HG03159 (cell line): ENCODE data around the gene EDA.

Experiments used
- ATAC-seq: cut with Tn5 transposase; IDR thresholded peaks from one replicate; pipeline ENCODE4 v1.9.1; 2021; ENCODE audit warnings: mild to moderate bottlenecking, moderate library complexity; ENCODE audit not compliant: unreplicated experiment

Gene EDA

DNA sequence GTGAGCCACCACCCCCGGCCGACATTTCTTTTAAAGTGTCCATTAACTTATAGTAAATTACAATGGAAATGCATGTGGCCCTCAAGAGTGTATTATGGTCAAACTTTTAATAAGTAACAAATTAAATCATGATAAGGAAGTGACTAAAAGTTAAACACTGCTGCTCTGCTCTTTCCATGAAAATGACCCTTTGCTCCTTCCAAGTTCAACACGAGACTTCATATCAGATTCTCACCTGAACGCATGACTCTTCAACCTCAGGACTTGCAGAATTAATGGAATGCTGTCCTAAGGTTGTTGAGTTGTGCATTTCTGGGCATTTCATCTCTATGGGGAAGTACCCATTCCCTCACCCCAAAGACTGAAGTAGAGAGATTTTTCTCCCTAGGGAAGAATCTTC is 406.7 kb downstream of the EDA start:
- ATAC-seq, result no peak

DNA sequence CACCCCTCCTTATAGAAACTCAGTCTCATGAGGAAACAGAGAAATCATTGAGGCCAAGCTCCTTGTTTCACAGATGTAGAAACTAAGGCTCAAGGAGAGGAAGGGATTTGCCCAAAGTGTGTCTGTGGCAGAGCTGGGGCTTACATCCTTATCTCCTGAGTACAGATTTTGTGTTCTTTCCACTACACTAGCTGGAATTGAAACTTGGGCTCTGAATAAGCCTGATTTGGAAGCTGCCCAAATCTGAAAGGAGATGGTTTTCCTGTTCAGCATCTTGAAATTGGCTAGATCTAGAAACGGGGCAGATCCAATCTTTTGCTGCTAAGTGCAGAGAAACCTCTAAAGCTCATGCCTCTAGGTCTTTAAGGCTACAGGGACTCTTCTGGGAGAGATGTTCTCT is 409.6 kb downstream of the EDA start:
- ATAC-seq, result no peak

DNA sequence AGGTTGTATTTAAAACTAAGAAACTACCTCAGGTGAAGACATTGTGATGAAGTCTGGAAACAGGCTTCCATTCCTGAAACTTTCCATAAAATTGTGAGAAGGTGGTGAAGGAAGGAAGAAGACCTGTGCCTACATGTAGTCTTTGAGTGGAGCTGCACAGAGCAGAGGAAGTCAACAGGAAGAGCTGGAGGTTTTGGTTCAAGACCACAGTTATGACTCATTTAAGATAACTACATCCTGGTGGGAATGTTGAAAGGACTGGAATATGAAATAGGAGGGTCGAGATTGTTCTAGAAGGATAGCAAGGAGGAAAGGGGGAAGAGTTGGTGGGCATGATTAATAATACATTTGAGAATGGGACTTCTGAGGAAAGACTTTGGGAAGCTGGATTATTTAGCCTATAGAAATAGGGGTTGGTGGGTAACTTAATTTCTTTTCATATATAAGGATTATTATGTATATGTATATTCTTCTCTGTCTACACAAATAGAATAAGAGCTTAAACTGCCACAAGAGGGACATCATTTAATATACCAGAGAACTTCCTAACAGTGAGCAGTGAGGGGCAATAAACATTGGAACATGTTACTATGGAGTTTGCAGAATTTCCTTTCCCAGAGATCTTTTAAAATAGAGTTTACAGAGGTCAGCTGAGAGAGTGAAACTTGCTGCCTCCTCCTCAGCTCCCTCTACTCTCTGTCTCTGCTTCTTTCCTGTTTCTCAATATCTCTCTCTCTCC is 410.4 kb downstream of the EDA start:
- ATAC-seq, result no peak

DNA sequence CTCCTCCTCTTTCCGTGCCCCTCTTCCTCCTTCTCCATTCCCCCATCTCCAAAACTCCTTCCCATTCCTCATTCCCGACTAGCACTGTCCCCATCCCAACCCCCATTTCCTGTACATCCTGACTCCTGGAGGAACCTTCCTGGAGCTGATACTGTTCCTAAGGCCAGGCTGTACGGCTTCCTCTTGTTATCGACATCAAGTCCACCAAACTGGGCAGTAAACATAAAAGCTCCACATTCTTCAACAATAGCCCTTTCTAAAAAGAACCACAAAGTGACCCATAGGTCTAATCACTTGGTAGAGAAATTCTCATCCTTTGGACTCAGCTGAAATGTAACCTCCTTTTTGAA is 410.9 kb downstream of the EDA start:
- no peak for ATAC-seq

DNA sequence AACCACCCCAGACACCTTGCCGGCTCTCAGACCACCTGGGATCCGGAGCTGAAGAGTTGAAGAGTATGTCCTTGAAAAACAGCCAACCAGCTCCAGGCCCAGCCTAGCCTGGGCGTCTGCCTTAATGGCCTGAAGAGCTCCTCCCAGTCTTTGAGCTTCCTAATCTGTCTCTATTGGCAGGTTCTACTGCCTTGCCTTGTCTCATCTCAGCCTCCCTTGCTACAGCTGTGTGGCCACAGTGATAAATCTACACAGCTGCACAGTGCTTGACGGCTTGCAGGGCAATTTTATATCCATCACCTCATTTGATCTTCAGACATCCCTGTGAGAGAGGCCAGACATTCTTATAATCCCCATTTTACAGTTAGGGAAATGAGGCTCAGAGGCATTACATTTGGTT is 413.9 kb downstream of the EDA start:
- ATAC-seq, result no peak

DNA sequence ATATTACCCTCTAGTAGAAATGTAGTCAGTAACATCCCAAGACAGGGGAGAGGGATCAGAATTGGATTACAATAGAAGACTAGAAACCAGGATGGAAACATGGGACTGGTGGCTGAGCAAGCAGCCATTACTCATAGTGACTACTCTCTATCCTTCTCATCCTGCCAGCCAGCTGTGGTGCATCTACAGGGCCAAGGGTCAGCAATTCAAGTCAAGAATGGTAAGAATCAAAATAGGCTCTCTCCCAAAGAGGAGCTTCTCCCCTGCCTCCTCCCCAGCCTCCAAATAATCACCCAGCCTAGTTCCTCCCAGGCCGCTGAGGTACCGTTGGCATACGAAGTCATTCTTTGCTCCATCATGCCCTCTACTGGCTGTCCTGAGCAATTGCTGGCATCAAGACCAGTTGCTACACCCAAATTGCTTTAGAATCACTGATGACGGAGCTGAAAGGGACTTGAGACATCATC is 414.4 kb downstream of the EDA start:
- ATAC-seq, result peak; percentile 74

DNA sequence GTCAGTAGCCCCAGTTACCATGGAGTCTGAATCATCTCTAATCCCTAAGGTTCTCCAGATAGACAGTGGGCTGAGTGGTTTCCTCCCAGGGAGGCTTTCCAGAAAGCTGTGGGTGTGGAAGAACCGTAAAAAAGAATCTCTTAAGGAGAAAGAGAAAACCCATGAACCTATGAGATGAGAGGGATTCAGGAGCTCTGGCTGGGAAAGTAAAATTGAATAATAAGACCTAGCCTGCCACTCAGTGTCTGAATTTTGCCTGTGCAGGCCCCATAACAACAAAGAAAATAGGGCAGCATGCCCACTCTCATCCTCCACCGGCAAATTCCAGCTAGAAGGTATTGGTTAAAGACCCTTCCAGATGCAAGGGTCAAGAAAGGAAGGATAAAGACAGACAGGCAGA is 416.9 kb downstream of the EDA start:
- no peak for ATAC-seq

DNA sequence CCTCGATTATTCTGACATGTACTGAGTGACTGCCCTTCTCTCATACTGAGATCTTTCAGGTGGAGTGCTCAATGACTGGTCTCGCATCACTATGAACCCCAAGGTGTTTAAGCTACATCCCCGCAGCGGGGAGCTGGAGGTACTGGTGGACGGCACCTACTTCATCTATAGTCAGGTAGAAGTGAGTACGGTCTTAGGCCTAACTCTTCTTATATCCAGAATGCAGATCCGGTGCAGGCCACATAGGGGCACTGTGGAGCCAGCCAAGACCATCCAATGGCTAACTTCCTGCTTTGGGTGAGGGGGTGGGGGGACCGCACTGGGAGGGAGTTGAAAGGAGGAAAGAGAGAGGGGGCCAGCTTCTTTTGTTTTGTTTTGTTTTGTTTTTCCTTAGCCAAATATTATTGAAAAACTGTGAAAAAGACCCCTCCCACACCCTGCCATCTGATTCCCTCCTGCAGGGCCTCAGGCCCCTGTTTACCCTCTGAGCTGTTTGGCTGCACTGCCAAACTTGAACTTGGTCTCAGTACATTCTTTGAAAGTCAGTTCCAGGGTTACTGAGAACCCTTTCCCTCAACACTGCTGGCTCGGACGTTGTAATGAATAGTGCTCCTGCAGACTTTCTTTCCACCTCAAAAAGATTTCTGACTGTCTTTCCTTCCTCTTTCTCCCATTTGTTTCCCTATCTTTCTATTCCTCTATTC is 417.6 kb downstream of the EDA start:
- ATAC-seq, result peak; percentile 59

DNA sequence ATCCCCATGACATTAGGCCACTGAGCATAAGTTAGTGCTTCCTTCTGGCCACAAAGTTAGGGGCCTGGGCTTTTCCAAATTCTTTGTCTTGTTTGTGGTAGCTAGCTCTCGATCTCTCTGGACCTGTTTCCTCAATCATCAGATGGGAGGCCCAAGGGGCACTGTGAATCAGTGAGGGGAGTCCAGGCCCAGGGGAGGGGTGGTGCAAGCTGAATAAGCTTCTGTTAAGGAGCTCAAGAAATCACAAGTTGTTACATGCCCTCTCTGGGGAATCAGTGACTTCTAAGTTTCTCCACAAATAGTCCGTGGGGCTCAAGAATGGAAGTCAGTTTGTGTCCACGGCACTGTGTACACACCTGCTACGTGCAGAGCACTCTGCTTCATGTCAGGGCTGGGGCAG is 418.7 kb downstream of the EDA start:
- ATAC-seq, result no peak

DNA sequence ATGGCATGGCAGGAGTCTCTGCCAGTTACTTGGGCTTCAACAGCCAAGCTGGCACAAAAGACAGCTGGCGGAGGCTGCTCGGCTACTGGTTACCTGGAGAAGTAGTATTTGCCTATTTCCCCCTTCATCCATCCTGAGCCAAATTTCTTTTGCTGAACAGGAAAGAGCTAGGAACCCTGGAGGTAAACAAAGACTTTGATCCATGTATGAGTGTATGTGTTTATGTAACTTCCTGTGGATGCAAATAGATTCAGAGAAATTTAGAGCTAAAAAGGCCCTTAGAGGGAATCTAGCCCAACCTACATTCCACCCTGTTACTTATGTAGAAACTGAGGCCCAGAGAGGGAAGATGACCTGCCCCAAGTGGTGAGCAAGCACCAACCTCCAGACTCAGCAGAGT is 422.6 kb downstream of the EDA start:
- no peak for ATAC-seq

DNA sequence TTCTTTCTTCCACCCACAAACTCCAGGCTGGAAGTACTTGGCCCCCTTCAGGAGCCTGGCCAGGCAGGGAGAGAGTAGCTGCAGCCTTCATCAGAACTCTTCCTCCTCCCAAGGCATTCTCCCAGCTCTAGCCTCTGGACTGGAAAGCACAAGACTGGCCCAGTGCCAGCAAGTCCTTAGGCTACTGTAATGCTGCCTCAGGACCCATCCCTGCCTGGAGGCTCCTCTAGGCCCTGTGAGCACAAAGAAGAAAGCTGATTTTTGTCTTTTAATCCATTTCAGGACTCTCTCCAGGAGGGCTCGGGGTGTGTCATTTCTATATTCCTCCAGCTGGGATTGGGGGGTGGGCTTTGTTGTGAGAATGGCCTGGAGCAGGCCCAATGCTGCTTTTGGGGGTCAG is 423.0 kb downstream of the EDA start:
- no peak for ATAC-seq

DNA sequence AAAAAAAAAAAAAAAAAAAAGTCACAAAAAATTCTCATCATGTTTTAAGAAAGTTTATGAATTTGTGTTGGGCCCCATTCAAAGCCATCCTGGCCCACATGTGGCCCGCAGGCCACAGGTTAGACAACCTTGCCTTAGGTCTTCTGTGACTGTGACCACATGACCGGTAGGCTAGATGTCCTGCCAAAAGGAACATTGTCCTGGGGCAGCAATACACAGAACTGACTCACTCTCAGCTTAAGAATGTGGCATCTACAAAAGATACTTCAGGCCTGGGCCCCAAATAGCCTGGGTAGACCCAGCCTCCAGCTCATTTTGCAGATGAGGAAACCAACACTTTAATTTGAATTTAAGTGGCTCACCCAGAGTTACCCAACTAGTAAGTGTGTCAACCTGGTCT is 423.8 kb downstream of the EDA start:
- no peak for ATAC-seq

DNA sequence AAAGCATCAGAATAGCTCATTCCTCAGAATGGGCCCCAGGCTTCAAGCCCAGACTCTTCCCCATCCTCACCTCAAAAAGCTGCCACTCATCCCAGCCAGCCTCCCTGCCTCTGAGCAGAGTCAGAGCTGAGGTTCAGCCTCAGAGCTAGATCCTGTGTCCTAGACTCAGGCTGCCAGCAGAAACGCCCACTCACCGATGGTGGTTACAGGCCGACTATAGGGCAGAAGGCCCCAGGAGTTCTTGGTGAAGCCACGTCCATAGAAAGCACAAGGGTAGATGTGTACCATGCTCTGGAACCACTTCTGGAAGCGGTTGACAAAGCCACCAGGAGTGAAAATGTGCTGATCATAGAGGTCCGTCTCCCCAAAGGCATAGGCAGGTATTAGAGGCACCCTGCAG is 426.1 kb downstream of the EDA start:
- ATAC-seq, result no peak

DNA sequence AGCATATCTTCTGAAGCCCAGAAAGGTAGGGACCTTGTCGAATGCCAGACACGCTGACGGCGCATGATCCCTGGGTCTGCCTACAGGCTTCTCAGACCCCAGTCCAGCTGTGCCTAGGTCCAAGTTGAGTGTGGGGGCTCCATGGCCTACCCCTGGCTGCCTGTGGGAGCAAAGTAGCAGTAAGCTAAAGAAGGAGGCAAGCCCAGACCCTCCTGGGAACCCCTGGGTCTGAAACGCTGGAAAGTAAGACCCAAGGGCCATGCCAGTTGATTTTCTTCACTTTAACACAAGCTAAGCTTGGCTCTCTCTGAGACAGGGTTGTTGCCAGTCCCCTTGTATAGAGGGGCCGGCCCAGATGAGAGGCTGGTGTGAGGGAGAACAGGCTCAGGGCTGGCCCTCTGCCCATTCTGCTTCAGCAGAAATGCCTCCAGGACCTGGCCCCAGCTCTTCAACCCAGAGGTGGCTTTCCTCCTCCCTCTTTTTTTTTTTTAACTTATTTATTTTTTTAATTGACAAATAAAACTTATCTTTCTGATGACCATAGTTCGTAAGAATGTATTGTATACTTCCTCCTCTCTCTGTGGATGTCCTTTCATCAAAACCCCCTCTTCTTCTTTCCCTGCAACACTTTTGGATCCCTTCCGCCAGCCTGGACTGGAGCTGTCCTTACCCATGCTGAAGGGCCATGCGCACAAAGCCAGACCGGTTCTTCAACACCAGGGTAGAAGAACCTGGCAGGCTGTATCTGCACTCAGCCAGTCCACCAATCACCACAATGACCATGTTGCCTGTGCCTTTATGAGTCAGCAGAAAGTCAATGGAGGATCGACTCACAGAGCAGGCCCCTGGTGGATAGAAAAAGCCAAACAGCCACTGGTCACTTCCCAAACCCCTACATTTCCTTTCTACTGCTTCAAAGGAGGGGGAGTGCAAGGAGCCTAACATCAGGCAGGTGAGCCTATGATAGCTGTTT is 426.8 kb downstream of the EDA start:
- no peak for ATAC-seq

DNA sequence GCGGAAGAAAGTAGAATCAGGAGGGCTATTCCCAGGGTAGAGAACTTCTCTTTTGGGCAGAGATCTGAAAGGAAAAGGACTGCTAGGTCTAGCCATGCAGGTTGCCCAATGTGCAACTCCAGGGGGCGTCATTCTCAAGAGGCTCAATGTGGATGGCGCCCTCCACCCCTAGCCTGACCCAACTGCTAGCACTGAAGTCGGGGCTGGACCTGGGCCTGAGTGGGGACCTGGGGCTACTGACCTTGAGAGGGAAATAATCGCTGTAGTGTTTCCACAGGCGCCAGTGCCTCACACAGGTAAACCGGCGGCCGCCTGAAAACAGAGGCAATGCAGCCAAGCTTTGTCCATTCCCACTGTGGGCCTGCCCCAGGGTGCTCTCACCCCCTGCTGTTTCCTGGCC is 427.8 kb downstream of the EDA start:
- ATAC-seq, result no peak

DNA sequence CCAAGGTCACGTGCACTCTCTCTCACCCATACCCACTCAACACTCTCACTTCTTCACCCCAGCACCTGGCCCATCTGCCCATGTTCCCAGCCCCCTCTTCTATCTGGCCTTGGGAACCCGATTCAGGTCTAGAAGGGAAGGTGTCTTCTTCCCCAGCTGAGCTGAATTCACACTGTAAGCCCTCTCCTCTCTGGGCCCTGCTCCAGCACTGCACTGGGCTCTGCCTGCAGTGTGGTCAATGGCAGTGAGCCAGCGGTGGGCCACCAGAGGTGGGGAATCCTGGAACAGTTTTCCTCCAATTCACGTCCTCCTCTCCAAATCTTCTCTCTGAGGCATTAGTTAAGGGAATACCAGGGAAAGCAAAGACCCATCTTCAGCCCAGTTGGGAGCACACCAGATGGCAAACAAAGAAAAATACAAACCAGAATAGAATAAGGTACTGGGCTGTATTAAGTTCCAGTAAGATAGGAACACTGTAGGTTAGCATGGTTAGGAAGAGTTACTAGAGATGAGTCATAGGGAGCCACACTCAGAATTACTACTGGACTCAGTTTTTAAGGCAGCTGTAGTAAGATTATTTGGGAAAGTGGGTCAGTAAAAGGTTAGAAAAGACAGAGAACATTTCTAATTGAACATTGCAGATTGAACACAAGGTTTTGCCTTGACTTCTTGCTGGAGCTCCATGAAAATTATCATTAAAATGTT is 428.8 kb downstream of the EDA start:
- ATAC-seq, result no peak

DNA sequence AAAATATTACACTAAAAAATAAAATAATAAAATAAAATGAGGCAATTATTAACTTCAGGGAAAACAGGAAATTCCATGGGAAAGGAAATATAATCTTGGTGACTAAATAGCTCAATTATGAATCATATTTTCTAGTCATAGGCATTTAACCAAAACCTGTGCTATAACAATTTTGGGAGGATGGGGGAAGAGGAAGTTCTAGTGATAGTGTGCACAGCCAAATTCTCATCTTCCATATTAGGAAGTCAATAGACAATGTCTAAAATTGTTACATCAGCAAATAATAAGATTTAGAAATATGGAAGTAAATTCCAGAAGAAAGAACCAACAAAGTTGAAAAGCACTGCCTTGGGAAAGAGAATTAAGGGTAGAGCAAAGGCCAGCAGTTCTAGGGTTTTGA is 431.1 kb downstream of the EDA start:
- no peak for ATAC-seq

DNA sequence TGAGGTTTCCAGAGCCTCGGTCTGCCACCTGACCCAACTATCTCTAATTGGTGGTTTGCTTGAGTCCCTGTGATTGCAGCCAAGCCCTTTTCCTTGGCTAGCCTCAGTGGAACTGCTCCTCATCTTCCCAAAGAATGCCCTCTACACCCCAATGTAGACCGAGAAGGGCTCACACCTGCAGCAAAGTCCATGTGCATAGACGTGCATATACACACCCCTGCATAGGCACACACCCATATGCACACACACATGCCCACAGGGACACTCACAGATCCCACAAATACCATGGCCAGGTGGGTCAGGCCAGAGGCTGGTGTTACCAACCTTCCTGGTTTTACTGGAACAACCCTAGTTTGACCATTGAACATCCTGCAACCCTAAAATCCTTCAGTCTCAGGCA is 433.5 kb downstream of the EDA start:
- no peak for ATAC-seq

DNA sequence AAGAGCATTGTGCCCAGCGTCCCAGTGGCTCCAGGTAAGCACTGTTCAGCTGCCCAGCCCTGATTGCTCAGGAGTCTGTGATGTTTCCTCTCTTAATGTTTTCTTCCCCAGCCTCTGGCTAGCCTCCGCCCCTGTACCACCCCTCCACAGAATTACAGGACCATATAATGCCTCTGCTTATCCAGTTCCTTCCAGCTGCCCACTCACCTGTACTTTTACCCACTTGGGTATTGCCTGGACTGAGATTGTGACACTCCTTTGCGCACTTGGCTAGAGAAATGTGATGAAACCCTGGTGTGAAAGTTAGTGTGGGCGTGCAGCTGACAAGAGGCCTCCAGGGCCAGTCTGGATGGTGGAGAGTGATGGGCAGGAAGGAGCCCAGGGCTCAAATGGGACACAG is 434.0 kb downstream of the EDA start, which contains the start of gene AWAT2:
TSS of gene AWAT2 (minus strand) at position 14 of the 400 bp plus-strand sequence. CDS start at position 8, 6 bp downstream.
- no peak for ATAC-seq

DNA sequence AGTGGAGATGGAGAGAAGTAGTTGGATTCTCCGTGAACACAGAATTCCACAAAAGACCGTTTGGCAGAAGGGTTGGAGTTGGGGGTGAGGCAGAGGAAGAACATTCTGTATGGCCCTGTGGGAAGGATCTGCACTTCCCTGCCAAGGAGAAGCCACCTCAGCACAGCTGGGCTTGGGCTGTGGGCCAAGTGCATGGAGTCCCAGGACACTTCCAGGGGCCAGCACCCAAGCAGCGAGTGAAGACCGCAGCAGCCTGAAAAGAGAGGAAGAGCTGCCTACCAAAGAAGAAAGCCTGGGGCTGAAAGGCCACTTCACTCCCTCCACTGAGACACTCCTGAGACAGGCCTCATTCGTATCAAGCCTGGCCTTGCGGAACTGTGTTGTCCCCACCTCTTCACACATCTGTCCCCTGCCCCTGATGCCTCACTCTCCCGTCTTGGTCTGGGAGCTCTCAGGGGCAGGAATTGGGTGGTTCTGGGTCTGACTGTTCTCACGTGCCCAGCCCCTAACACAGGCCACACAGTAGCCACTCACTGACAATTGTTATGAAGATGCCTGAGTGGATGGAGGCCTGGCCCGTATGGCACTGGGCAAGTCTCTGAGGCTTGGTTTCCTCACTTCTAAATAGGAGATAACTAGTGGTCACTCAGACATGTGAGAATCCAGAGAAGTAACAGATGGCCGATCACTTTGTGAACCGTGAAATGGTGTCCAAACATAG is 437.1 kb downstream of the EDA start:
- no peak for ATAC-seq
